H1 (cell line): ENCODE results near the gene GALNT6. TPM values are rescaled to one million over a fixed set of nuclear protein-coding genes. Genes with fewer than 3 reads are reported as not detected.

Experiments
- BCL11A ChIP-seq, 2 experiments: IDR thresholded peaks; one replicate each; pipeline ENCODE4 v1.6.1; 2011; ENCODE audit warnings: low read depth in 2 of 2, low read length in 2 of 2, mild to moderate bottlenecking in 2 of 2
- KDM5A ChIP-seq: fragments of 200-600 bp; IDR thresholded peaks from 2 replicates; pipeline ENCODE4 v1.7.1; 2012; ENCODE audit warnings: mild to moderate bottlenecking, low read length, inconsistent platforms, mixed read lengths
- NANOG ChIP-seq: IDR thresholded peaks from 2 replicates; pipeline ENCODE4 v1.6.1; 2011; ENCODE audit warnings: low read length, low read depth, mild to moderate bottlenecking, inconsistent platforms; ENCODE audit not compliant: insufficient read depth, poor library complexity, severe bottlenecking
- POLR2A ChIP-seq, 2 experiments: IDR thresholded peaks; 1 replicate in 1 of 2; 2 replicates in 1 of 2; pipeline ENCODE4 v1.6.1; 2011; ENCODE audit warnings: low read depth in 2 of 2, low read length in 2 of 2, mild to moderate bottlenecking in 2 of 2; ENCODE audit errors: control extremely low read depth in 1 of 2
- SIX5 ChIP-seq: IDR thresholded peaks from 2 replicates; pipeline ENCODE4 v1.6.1; 2011; ENCODE audit warnings: mild to moderate bottlenecking, low read depth, low read length
- TAF1 ChIP-seq: IDR thresholded peaks from 2 replicates; pipeline ENCODE4 v1.6.1; 2011; ENCODE audit warnings: mild to moderate bottlenecking, low read depth, low read length
- ZNF274 ChIP-seq: IDR thresholded peaks from 2 replicates; pipeline ENCODE4 v1.7.0; 2012; ENCODE audit warnings: low read length, borderline replicate concordance; ENCODE audit errors: extremely low read depth
- polyA plus RNA-seq, 7 experiments: library from polyadenylated mRNA; depleted of rRNA in 3 of 7; stranded (reverse) in 5 of 7; unstranded in 2 of 7; fragments of >200 nt in 5 of 7; fragments of 200-250 nt in 2 of 7; gene quantifications; 1 replicate in 5 of 7; 2 replicates in 1 of 7; 4 replicates in 1 of 7; pipeline versions ENCODE4 v1.2.1 to v1.2.3, GENCODE V29; 2011 to 2013; ENCODE audit warnings: missing spikeins in 2 of 7, mixed read lengths in 2 of 7
- total RNA-seq: library from RNA; stranded (reverse); fragmentation: NEBNext Ultra II Directional; extraction: Animal tissue kit (Norgen Biotek cat#: 25700); gene quantifications from 2 replicates; pipeline ENCODE4 v1.2.1, GENCODE V29; 2021

The GALNT6 gene
- total and polyA plus RNA-seq, 2 of the 8 experiments (the other 6 are each of a cell fraction or from before 2014, with no cell fraction given), result 5.8 to 10.7 TPM

DNA sequence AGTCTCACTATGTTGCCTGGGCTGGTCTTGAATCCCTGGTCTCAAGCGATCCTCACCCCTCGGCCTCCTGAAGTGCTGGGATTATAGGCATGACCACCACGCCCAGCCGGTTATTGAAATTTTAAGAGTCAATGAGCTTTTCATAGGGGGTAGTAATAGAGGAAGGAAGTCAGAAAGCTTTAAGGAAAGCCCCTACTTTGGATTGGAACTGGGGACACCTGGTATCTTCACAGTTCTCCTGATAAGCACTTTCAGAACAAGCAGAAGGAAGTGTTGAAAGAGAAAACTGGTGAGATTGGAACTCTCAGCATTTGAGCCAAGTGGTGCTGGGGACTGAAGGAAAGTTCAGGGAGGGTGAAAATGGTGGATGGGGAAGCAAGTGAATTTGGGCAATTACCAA is 38.5 kb upstream of the GALNT6 start (continued):
- TF ChIP-seq SIX5 (no peak), POLR2A (IDR thresholded peaks at IDR 0.05; ENCODE audit: control extremely low read depth in 1 of 2, low read depth in 2 of 2, low read length in 2 of 2) (no peak), NANOG (no peak), BCL11A (IDR thresholded peaks at IDR 0.05; ENCODE audit: low read depth in 2 of 2, low read length in 2 of 2) (no peak), KDM5A (no peak), TAF1 (no peak), ZNF274 (no peak)
